Suppressor macrophage (primary cell): ENCODE results near the gene CLEC2A.

Experiments
- DNase-seq, 4 experiments: peaks; one replicate each; pipeline ENCODE4 v3.0.0-alpha.2; 2020 to 2022

CLEC2A gene

GRCh38 chr12:9933958-9934357 is 1.8 kb upstream of the CLEC2A start:
- DNase-seq, result peak in 2 of 4 experiments; percentile 15 to 35

- no peak for DNase-seq
These were observed 925 bp downstream of the CLEC2A start for GRCh38 chr12:9931245-9931644.

GRCh38 chr12:9928607-9929006 is 3.6 kb downstream of the CLEC2A start:
- peak in 3 of 4 experiments; percentile 21 to 51 (median 46) for DNase-seq

- no peak for DNase-seq
These were observed 5.3 kb downstream of the CLEC2A start for GRCh38 chr12:9926876-9927275.

- DNase-seq, result peak in 3 of 4 experiments; percentile 41 to 72 (median 62)
These were observed 6.3 kb downstream of the CLEC2A start for GRCh38 chr12:9925705-9926393.

- no peak for DNase-seq
These were observed 9.7 kb downstream of the CLEC2A start for GRCh38 chr12:9922429-9922828.

- DNase-seq, result no peak
These were observed 11.7 kb downstream of the CLEC2A start for GRCh38 chr12:9920451-9920850.

- no peak for DNase-seq
These were observed 12.7 kb downstream of the CLEC2A start for GRCh38 chr12:9919443-9919842.

GRCh38 chr12:9911708-9912107 is 20.5 kb downstream of the CLEC2A start:
- DNase-seq, result no peak

- DNase-seq, result peak in 2 of 4 experiments; percentile 5 to 11
These were observed 21.3 kb downstream of the CLEC2A start for GRCh38 chr12:9910716-9911421.

- no peak for DNase-seq
These were observed 22.4 kb downstream of the CLEC2A start for GRCh38 chr12:9909724-9910123.

GRCh38 chr12:9908350-9908749 is 23.8 kb downstream of the CLEC2A start:
- DNase-seq, result no peak

- no peak for DNase-seq
These were observed 24.4 kb downstream of the CLEC2A start for GRCh38 chr12:9907769-9908168.

GRCh38 chr12:9906873-9907272 is 25.3 kb downstream of the CLEC2A start:
- DNase-seq, result peak in 3 of 4 experiments; percentile 5 to 56 (median 32)

- DNase-seq, result no peak
These were observed 29.5 kb downstream of the CLEC2A start for GRCh38 chr12:9902539-9903228.

GRCh38 chr12:9900930-9901329 is 31.2 kb downstream of the CLEC2A start:
- no peak for DNase-seq

GRCh38 chr12:9899209-9899608 is 33.0 kb downstream of the CLEC2A start:
- DNase-seq, result no peak

GRCh38 chr12:9897535-9897934 is 34.6 kb downstream of the CLEC2A start:
- DNase-seq, result no peak

GRCh38 chr12:9895215-9895971 is 36.8 kb downstream of the CLEC2A start:
- no peak for DNase-seq

- no peak for DNase-seq
These were observed 43.4 kb downstream of the CLEC2A start for GRCh38 chr12:9888665-9889273.

GRCh38 chr12:9883175-9883574 is 49.0 kb downstream of the CLEC2A start:
- DNase-seq, result peak in 1 of 4 experiments; percentile 18

GRCh38 chr12:9881988-9882387 is 50.2 kb downstream of the CLEC2A start:
- no peak for DNase-seq
